DOHH2 (cell line): ENCODE measurements around the gene RNLS.

Source experiments
- CTCF ChIP-seq: fragments of 200-600 bp; sonication (generic); IDR thresholded peaks from one replicate; pipeline ENCODE4 v1.5.1; 2014; ENCODE audit warnings: antibody characterized with exemption, mild to moderate bottlenecking, low read depth, low read length; ENCODE audit not compliant: poor library complexity, severe bottlenecking
- EZH2phosphoT487 ChIP-seq: fragments of 200-600 bp; sonication (generic); IDR thresholded peaks from 2 replicates; pipeline ENCODE4 v1.6.1; 2017; ENCODE audit warnings: borderline replicate concordance, mild to moderate bottlenecking, antibody characterized with exemption, low read length, moderate library complexity, mixed read lengths

GRCh38 chr10:88450201-88450600, 132.9 kb downstream of the RNLS start:
- no peak for TF ChIP-seq EZH2phosphoT487
- no peak for TF ChIP-seq CTCF
